OCI-M2 (cell line): ENCODE data around the gene TINCR.
"Not testable (repeated sequence)": the region's sequence is repeated elsewhere in the genome, so short reads cannot be mapped to it uniquely, and the experiment has no call there.

ENCODE experiments used
- DNase-seq: peaks from one replicate; lab custom pipeline; 2025; ENCODE audit not compliant: unreplicated experiment; lab: John Stamatoyannopoulos, UW

TINCR gene

DNA sequence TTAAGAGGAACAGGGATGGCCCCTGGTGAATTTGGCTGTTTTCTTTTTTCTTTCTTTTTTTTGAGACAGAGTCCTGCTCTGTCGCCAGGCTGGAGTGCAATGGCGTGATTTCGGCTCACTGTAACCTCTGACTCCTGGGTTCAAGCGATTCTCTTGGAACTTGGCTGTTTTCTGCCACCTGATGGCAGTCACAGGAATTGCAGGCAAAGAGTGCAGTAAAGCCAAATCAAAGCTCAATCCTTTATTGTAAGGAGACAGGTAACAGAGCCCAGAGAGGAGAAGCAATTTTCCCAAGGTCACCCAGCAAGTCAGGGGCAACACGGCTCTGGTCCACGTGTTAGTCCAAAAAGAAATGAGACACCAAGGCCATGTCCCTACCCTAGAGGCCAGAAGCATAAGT is 6.2 kb downstream of the TINCR start:
- no peak for DNase-seq

GRCh38 chr19:5560156-5560555 is 7.6 kb downstream of the TINCR start:
- no peak for DNase-seq

GRCh38 chr19:5559804-5560133 is 8.0 kb downstream of the TINCR start:
- no peak for DNase-seq

GRCh38 chr19:5558101-5558621 is 9.6 kb downstream of the TINCR start:
- no peak for DNase-seq

DNA sequence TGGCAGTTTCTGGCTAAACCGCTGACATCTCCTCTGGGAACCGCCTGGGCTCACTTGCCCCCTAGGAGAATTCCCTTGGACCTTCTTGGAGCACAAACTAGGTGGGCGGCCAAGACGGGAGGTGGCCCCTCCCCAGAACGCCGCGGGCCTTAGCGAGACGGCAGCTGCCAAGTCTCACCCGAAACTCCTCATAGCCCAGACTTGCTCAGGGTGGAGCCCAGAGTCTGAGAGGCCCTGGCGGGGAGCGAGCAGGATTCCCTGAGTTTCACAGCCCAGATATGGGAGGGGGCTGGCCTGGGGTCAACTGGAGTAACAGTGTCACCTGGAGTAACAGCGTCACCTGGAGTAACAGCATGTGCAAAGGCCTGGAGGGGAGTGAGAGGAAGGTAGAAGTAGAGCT is 10.1 kb downstream of the TINCR start:
- DNase-seq: no peak

- DNase-seq: no peak
Measured at GRCh38 chr19:5554828-5555227, 12.9 kb downstream of the TINCR start.

DNA sequence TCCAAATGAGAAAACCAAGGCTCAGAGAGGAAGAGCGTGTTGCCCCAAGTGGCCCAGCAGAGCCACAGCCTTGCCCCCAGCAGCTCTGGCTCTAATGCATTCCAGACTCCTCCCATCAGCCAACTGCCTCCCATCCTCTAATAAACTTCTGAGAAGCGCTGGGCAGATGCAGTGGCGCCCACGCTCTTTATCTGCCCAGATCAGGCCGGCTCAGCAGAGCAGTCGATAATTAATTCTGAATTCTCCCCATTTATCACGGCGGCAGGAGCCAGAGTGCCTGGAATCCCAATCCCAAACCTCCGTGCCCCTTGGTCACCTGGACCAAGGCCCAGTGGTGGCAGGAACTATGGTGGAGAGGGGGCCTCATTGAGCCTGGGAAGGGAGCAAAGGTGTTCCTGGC is 13.9 kb downstream of the TINCR start:
- DNase-seq: no peak

GRCh38 chr19:5547881-5548280 is 19.9 kb downstream of the TINCR start:
- DNase-seq: no peak

GRCh38 chr19:5545984-5546383 is 21.8 kb downstream of the TINCR start:
- DNase-seq: no peak

DNA sequence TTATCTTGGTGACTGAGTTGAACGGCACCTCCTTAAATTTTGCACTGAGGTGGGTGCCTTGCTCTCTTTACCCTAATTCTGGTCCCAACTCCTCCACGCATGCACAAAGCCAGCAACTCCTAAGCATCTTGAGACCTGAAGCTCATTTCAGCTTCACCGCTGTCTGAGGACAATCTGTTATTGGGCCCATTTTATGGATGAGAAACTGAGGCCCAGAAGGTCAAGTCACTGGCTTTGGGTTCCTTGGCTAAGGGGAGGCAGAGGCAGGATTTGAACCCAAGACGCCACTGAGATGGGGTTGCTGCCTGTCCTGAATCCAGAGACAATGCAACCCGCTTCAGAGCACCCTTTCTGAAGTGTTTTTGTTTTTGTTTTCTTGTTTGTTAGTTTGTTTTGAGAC is 22.7 kb downstream of the TINCR start:
- DNase-seq: no peak

GRCh38 chr19:5542665-5543064 is 25.1 kb downstream of the TINCR start:
- DNase-seq: no peak

DNA sequence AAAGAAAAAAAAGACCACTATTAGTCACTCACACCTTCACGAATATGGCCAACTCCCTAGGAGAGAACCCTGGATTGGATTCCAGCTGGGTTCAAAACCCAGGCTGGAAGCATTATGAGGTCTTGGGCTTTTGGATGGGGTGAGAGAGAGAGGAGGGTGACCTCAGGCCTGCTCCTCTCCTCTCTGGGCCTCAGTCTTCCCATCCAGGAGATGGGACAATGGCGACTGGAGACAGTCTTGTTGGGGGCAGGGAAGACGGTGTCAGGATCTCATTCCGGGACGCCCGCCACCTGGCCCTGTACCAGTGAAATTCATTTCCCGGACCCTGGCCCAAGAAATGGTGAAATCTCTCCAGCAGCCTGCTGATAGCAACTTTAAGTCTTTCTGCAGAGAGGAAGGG is 26.3 kb downstream of the TINCR start:
- no peak for DNase-seq

- no peak for DNase-seq
Measured at GRCh38 chr19:5540208-5540607, 27.5 kb downstream of the TINCR start.

GRCh38 chr19:5537870-5538269 is 29.9 kb downstream of the TINCR start:
- DNase-seq: no peak

GRCh38 chr19:5536982-5537579 is 30.7 kb downstream of the TINCR start:
- not testable (repeated sequence) for DNase-seq

DNA sequence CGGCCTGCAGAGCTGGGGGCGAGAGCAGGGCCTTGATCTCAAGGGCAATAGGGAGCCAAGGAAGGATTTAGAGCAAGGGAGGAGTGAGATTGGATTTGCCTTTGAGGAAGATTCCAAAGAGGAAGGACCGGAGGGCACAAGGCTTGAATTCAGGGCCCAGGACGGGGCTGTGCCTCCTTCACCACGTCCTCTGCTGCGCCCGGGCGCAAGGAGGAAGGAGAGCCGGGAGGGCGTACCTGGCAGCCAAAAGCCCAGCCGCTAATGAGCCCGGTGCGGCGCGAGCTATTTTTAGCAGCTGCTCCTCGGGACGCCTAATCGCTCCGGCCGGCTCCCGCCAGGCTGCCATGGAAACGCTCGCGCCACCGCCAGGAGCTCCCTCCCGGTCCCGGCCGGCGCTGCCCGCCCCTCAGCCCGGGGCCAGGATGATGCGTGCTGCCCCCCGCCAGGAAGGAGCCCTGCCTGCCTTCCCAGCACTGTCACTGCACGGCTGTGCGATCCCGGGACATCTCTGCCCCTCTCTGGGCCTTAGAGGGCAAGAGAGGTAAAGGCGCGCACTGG is 31.3 kb downstream of the TINCR start:
- DNase-seq: no peak

- DNase-seq: no peak
Measured at GRCh38 chr19:5534787-5535586, 32.8 kb downstream of the TINCR start.

- no peak for DNase-seq
Measured at GRCh38 chr19:5533257-5533656, 34.5 kb downstream of the TINCR start.

DNA sequence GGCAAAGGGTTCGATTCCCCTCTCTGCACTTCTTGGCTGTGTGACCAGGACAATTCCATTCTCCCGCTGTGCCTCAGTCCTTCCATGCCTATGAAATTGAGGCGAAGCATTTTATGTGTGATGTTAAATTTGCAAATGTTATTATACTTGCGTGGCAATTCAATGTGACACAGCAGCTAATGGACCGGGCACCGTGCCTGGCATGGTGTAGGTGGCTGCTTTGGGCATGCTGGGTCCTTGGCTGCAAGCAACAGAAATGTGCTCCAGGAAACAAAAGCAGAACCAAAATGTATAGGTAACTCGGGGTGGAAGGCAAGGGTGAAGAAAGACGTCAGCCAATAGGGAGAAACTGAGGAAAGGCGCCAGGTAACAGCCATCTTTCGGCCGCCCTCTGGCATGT is 37.1 kb downstream of the TINCR start:
- no peak for DNase-seq

GRCh38 chr19:5526691-5527090 is 41.1 kb downstream of the TINCR start:
- no peak for DNase-seq

DNA sequence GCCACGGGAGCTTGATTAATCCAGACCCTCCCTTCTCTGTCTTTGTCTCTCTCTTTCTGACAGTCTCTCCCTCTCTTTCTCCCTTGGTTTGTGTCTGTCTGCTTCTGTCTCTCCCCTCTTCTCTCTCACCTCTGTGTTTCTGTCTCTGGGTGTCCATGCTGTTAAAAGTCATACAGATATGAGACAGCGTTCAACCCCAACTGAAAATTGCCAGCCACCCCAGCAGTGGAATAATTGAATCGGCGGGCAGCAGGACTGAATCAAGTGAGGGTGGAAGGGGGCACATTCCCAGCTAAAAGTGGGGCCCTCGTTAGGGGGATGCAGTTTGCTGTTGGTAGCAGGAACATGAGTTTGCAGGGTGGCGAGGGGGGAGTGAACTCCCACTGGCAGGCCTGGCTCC is 43.7 kb downstream of the TINCR start:
- DNase-seq: no peak

GRCh38 chr19:5522106-5522505 is 45.6 kb downstream of the TINCR start:
- no peak for DNase-seq
